ENCODE measurements around the gene APOBEC3F.
"Not testable (repeated sequence)": the region's sequence is repeated elsewhere in the genome, so short reads cannot be mapped to it uniquely, and the experiment has no call there.

Gene APOBEC3F

GRCh38 chr22:39068033-39068785 lies 27.5 kb downstream of the APOBEC3F start:
- DNase-seq (ENCODE audit: extremely low read depth in 1 of 2, low read depth in 1 of 2) = no peak

GRCh38 chr22:39070186-39070585 lies 29.5 kb downstream of the APOBEC3F start:
- DNase-seq (ENCODE audit: extremely low read depth in 1 of 2, low read depth in 1 of 2) = no peak

DNA sequence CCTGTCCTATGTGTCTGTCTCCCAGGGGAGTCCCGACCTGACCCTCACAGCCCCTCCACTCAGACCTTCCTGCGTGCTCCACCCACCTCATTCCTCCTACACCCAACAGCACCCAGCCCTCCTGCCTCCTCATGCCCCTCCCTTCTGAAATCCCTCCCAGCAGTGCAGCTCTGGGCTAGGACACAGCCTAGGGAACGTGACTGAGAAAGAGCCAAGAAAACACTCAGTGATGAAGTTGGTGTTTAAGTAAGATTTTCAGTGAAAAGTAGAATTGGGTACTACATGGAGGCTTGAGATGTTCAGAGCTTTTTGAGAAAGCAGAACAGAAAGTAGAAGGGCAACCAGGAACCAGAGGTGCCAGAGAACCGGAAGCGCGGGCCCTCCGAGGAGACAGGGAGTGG lies 31.9 kb downstream of the APOBEC3F start:
- not testable (repeated sequence) for DNase-seq (ENCODE audit: extremely low read depth in 1 of 2, low read depth in 1 of 2)

- DNase-seq (ENCODE audit: extremely low read depth in 1 of 2, low read depth in 1 of 2) = no peak
Measured at GRCh38 chr22:39073981-39074380, 33.3 kb downstream of the APOBEC3F start.

- DNase-seq (ENCODE audit: extremely low read depth in 1 of 2, low read depth in 1 of 2) = not testable (repeated sequence)
Measured at GRCh38 chr22:39076155-39077025, 35.7 kb downstream of the APOBEC3F start.

DNA sequence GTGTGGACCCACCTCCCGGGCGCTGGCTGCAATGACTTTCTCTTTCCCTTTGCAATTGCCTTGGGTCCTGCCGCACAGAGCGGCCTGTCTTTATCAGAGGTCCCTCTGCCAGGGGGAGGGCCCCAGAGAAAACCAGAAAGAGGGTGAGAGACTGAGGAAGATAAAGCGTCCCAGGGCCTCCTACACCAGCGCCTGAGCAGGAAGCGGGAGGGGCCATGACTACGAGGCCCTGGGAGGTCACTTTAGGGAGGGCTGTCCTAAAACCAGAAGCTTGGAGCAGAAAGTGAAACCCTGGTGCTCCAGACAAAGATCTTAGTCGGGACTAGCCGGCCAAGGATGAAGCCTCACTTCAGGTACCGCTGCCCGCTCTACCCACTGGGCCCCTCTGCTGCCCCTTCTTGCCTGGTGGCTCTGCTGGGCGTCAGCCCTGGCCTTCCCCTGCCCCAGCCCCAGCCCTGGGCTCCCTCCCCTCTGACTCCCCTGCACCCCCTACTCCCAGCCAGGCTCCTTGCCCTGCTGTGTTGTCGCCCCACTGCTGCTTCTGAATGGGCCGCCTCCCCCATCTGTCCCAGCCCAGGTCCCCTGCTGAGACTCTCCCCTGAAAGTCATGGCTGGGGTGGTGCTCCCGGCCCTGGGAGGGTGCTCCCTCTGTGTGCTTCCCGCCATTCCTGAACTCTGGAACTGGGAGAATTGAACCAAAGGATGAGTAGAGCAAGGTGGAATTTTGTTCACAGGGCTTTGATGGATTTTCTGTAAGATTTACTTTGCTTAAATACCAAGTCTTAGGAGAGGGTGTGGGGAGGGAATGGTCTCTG lies 36.6 kb downstream of the APOBEC3F start, which contains the start of gene APOBEC3G:
Gene APOBEC3G, plus strand, starts transcription at position 250 of the 815 bp plus-strand sequence. Its CDS starts 87 bp downstream, at position 337.
- DNase-seq (ENCODE audit: extremely low read depth in 1 of 2, low read depth in 1 of 2) = not testable (repeated sequence)

- not testable (repeated sequence) for DNase-seq (ENCODE audit: extremely low read depth in 1 of 2, low read depth in 1 of 2)
Measured at GRCh38 chr22:39077912-39078311, 37.2 kb downstream of the APOBEC3F start.

- DNase-seq (ENCODE audit: extremely low read depth in 1 of 2, low read depth in 1 of 2) = no peak
Measured at GRCh38 chr22:39078329-39078728, 37.7 kb downstream of the APOBEC3F start.

- not testable (repeated sequence) for DNase-seq (ENCODE audit: extremely low read depth in 1 of 2, low read depth in 1 of 2)
Measured at GRCh38 chr22:39079054-39079637, 38.5 kb downstream of the APOBEC3F start.

- no peak for DNase-seq (ENCODE audit: extremely low read depth in 1 of 2, low read depth in 1 of 2)
Measured at GRCh38 chr22:39080052-39080762, 39.5 kb downstream of the APOBEC3F start.

- DNase-seq (ENCODE audit: extremely low read depth in 1 of 2, low read depth in 1 of 2) = no peak
Measured at GRCh38 chr22:39081016-39081415, 40.4 kb downstream of the APOBEC3F start.

- DNase-seq (ENCODE audit: extremely low read depth in 1 of 2, low read depth in 1 of 2) = no peak
Measured at GRCh38 chr22:39081598-39081997, 40.9 kb downstream of the APOBEC3F start.

DNA sequence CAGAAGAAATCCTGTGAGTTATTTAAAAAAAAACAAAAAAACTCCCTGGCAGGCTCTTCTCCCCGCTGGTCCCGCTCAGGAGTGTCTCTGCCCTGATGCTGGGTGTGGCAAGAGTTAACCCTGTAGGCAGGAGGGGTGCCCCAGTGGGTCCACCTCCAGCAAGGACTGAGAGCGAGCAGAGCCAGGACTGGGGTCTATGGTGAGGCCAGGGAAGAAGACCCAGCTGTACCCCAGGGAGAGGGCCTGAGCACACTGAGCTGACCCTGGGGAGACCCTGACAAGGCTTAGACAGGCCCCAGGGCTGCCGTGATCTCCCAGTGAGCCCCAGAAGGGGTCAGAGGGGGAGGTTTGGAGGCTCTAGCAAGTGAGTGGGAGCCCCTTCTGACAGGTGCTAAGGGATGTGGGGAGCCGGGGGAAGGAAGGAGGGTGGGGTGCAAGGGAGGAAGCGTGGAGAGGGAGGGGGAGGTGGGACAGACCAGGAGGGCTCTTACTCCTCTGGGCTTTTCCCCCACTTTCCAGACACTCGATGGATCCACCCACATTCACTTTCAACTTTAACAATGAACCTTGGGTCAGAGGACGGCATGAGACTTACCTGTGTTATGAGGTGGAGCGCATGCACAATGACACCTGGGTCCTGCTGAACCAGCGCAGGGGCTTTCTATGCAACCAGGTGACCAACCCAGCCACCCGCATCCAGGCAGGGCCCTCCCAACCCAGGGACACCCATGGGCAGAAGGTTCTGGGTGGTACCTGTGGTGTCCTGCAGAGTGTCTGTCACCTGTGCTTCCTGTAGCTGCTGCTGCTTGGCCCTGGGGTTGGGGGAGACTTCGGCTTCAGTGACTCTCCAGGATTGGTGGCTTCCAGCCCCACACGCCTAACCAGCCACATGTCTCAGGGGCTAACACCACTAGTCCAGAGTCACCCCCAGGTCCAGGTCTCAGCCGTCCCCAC lies 42.8 kb downstream of the APOBEC3F start:
- DNase-seq (ENCODE audit: extremely low read depth in 1 of 2, low read depth in 1 of 2) = no peak

- no peak for DNase-seq (ENCODE audit: extremely low read depth in 1 of 2, low read depth in 1 of 2)
Measured at GRCh38 chr22:39084666-39085065, 44.0 kb downstream of the APOBEC3F start.

DNA sequence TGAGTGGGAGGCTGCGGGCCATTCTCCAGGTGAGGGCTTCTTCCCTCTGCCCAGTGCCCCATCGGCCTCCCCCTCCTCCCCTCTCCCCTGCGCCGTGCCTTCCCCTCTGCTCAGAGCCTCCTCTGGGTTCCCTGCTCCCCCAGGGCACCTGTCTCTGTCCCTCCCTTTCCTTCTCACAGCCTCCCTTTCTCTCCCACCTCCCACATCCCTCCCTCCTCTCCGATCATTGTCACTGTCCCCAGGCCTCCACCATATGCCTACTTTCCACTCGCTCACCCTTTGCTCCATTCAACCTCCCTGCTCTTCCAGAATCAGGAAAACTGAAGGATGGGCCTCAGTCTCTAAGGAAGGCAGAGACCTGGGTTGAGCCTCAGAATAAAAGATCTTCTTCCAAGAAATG lies 46.4 kb downstream of the APOBEC3F start:
- DNase-seq (ENCODE audit: extremely low read depth in 1 of 2, low read depth in 1 of 2) = no peak

DNA sequence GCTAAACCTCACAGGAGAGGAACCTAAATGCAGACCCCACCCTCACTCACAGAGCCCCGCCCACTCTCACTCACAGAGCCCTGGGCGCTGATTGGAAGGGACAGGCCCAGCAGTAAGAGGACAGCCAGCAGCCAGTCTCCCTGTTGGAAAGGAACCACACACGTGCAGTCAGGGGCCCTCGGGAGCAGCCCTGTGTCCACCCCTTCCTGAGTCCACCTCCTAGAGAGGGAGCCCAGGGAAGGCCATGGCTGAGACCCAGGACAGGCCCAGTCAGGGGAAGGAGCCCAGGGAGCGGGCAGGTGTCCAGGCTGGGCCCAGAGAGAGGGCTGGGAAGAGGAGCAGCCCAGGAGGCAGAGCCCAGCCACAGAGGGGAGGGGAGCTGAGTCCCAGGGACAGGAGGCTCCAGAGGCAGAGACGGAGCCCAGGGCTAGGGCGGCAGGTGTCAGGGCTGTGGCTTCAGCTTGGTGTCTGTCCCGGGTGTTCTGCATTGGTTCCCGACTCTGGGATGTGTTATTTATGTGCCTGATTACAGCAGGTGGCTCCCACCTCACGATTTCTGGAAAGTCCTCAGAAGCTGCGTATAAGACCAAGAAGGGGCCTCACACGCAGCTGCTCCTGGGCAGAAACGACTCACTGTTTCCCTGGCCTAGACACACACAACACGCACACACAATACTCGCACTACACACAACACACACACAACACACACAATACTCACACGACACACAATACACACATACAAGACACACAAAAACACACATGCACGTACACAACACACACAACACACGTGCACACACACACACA lies 47.4 kb downstream of the APOBEC3F start:
- no peak for DNase-seq (ENCODE audit: extremely low read depth in 1 of 2, low read depth in 1 of 2)

DNA sequence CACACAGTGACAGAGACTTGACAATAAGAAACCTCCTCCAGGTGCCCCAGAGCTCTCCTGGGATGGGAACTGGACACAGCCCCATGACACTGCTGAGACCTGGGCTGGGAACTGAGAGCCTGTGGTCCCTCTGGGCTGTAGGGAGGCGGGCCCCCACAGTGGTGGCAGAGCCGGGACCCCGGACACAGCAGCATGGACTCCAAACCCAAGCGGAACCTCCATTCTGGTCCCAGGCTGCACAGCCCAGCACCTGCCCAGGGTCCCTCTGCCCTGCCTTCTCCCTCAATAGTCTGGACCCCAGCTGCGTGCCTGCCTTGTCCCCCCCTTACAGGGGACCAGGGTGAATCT lies 48.0 kb downstream of the APOBEC3F start:
- DNase-seq (ENCODE audit: extremely low read depth in 1 of 2, low read depth in 1 of 2) = no peak

DNA sequence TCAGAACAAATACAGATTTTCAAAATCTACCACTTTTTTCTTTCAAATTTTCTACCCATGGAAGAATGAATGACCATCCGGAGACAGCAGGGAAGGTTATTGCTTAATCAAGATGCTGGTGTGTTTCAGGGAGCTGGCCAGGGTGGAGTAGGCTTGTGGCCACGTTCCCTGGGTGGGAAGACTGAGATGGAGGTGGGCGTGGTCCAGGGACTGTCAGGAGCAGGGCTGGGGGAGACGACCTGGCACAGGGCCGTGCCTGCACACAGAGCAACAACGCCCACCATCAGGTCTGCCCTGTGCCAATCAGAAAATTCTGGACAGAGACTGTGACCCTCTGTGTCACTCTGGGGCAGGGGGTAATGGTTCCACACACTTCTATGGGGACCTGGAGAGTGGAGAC lies 49.3 kb downstream of the APOBEC3F start:
- DNase-seq (ENCODE audit: extremely low read depth in 1 of 2, low read depth in 1 of 2) = no peak

Measured in stimulated activated CD8-positive, alpha-beta memory T cell treated with anti-CD3 and anti-CD28 coated beads, Interleukin-7, amount 100 ng/mL, for 48 hours (primary cell).